NCI-H187 (cell line): ENCODE results near the gene PCARE.
"Not testable (repeated sequence)": the region's sequence is repeated elsewhere in the genome, so short reads cannot be mapped to it uniquely, and the experiment has no call there.

Experiments
- DNase-seq, 2 experiments: peaks; one replicate each; lab custom pipeline; 2025; lab: John Stamatoyannopoulos, UW

The PCARE gene

GRCh38 chr2:29096969-29097368 lies 22.6 kb upstream of the PCARE start:
- DNase-seq: no peak

- DNase-seq: not testable (repeated sequence)
These were observed 16.0 kb upstream of the PCARE start for GRCh38 chr2:29090311-29090710.

GRCh38 chr2:29084554-29084953 lies 10.2 kb upstream of the PCARE start:
- no peak for DNase-seq

GRCh38 chr2:29082804-29083495 lies 8.6 kb upstream of the PCARE start:
- DNase-seq: no peak

GRCh38 chr2:29080886-29081743 lies 6.8 kb upstream of the PCARE start:
- DNase-seq: no peak

GRCh38 chr2:29079887-29080286 lies 5.6 kb upstream of the PCARE start:
- no peak for DNase-seq

- DNase-seq: no peak
These were observed 1.8 kb upstream of the PCARE start for GRCh38 chr2:29075894-29076705.

- no peak for DNase-seq
These were observed 390 bp downstream of the PCARE start for GRCh38 chr2:29073933-29074332.

GRCh38 chr2:29072971-29073725 lies 1.2 kb downstream of the PCARE start:
- DNase-seq: no peak

- no peak for DNase-seq
These were observed 2.1 kb downstream of the PCARE start for GRCh38 chr2:29072251-29072650.

- DNase-seq: no peak
These were observed 3.0 kb downstream of the PCARE start for GRCh38 chr2:29071032-29071975.

- no peak for DNase-seq
These were observed 3.8 kb downstream of the PCARE start for GRCh38 chr2:29070526-29070925.

- DNase-seq: no peak
These were observed 5.8 kb downstream of the PCARE start for GRCh38 chr2:29068513-29068912.

GRCh38 chr2:29066997-29067605 lies 7.2 kb downstream of the PCARE start:
- DNase-seq: no peak

GRCh38 chr2:29066271-29066860 lies 8.0 kb downstream of the PCARE start:
- no peak for DNase-seq

GRCh38 chr2:29065068-29065811 lies 9.1 kb downstream of the PCARE start:
- no peak for DNase-seq

GRCh38 chr2:29064746-29065067 lies 9.6 kb downstream of the PCARE start:
- DNase-seq: no peak

- DNase-seq: no peak
These were observed 10.0 kb downstream of the PCARE start for GRCh38 chr2:29064346-29064715.

GRCh38 chr2:29063646-29064345 lies 10.5 kb downstream of the PCARE start:
- no peak for DNase-seq
